ENCODE measurements around the gene MBD5.

GRCh38 chr2:148519013-148519412 is 498.1 kb downstream of the MBD5 start:
- TF ChIP-seq CTCF (IDR thresholded peaks at IDR 0.05) = no peak
- no peak for TF ChIP-seq ZFX (IDR thresholded peaks at IDR 0.05; ENCODE audit: borderline replicate concordance)
